HCT116 (cell line): Measurements from ENCODE around the gene IGDCC3. TPM values are rescaled to one million over a fixed set of nuclear protein-coding genes. Genes with fewer than 3 reads are reported as not detected.

Experiments used
- ATAC-seq: fragments of 200-7000 bp; cut with Tn5 transposase; 2 replicates; pipeline ENCODE4 v1.9.1; 2020; ENCODE audit warnings: mild to moderate bottlenecking, moderate library complexity
- BruUV-seq: library from RNA; stranded (reverse); fragments of 400-500 nt; replicated peaks from 2 replicates; lab custom pipeline; 2021; lab: Mats Ljungman, UMichigan
- CTCF ChIA-PET: fragments of 300-600 bp; sonication (Branson Sonifier 250); formaldehyde crosslinking; loops from one replicate; lab custom pipeline; 2021; ENCODE audit warnings: antibody characterized with exemption; lab: Charles Lee
- POLR2A ChIA-PET: fragments of 300-600, 350-600 bp; sonication (Branson Sonifier 250); formaldehyde crosslinking; loops from one replicate; lab custom pipeline; 2021; ENCODE audit warnings: antibody characterized with exemption; lab: Charles Lee
- RAD21 ChIA-PET, 2 experiments: fragments of 300-600 bp; sonication (Branson Sonifier 250); formaldehyde crosslinking; loops; one replicate each; lab custom pipeline; 2023; ENCODE audit warnings: low total read pairs in 2 of 2; ENCODE audit not compliant: uncharacterized antibody in 2 of 2, unreplicated experiment in 2 of 2, low non-redundant PET in 1 of 2; lab: Charles Lee
- DNase-seq: peaks from one replicate; pipeline ENCODE4 v3.0.0-alpha.2; 2010; ENCODE audit warnings: low read depth, low spot score
- H2AFZ ChIP-seq: fragments of 200-600 bp; shearing (Covaris generic), sonication (generic); 2 replicates; pipeline ENCODE4 v1.6.1; 2017; ENCODE audit warnings: low read depth, mixed run types, mixed read lengths, antibody characterized with exemption, low read length; ENCODE audit not compliant: poor library complexity, severe bottlenecking
- H3K27ac ChIP-seq: 2 replicates; pipeline ENCODE4 v1.5.1; 2012; ENCODE audit warnings: low read depth, low read length
- H3K27me3 ChIP-seq: fragments of 200-600 bp; sonication (generic); 2 replicates; pipeline ENCODE4 v1.6.1; 2016; ENCODE audit warnings: mixed run types, low read length, mixed read lengths; ENCODE audit not compliant: insufficient read depth
- H3K36me3 ChIP-seq, 2 experiments: fragments of 200-500 bp in 1 of 2; fragments of 200-600 bp in 1 of 2; sonication (Bioruptor generic) in 1 of 2; sonication (generic) in 1 of 2; 2 replicates each; pipeline versions ENCODE4 v1.5.1 to v1.6.1; 2014 to 2016; ENCODE audit warnings: low read length in 2 of 2, inconsistent platforms in 1 of 2, mixed read lengths in 1 of 2, mixed run types in 1 of 2; ENCODE audit not compliant: insufficient read depth in 2 of 2, control insufficient read depth in 1 of 2
- H3K4me1 ChIP-seq, 2 experiments: fragments of 200-600 bp in 1 of 2; sonication (generic) in 1 of 2; 2 replicates each; pipeline versions ENCODE4 v1.5.1 to v1.6.1; 2012 to 2017; ENCODE audit warnings: low read length in 2 of 2, inconsistent platforms in 1 of 2, mild to moderate bottlenecking in 1 of 2, mixed read lengths in 1 of 2, mixed run types in 1 of 2, moderate library complexity in 1 of 2; ENCODE audit not compliant: insufficient read depth in 2 of 2, control insufficient read depth in 1 of 2
- H3K4me2 ChIP-seq: fragments of 200-600 bp; sonication (generic); 2 replicates; pipeline ENCODE4 v1.6.1; 2017; ENCODE audit warnings: mixed run types, low read length, mixed read lengths
- H3K4me3 ChIP-seq, 2 experiments: fragments of 200-600 bp in 1 of 2; sonication (generic) in 1 of 2; replicated peaks in 1 of 2; 2 replicates each; pipeline ENCODE4 v1.5.1; 2011 to 2016; ENCODE audit warnings: low read length in 2 of 2, control low read depth in 1 of 2, low read depth in 1 of 2, mild to moderate bottlenecking in 1 of 2, mixed read lengths in 1 of 2, mixed run types in 1 of 2
- H3K79me2 ChIP-seq: fragments of 200-600 bp; sonication (generic); 2 replicates; pipeline ENCODE4 v1.6.1; 2017; ENCODE audit warnings: mild to moderate bottlenecking, mixed run types, low read length, moderate library complexity, mixed read lengths; ENCODE audit not compliant: insufficient read depth
- H3K9ac ChIP-seq: fragments of 200-600 bp; sonication (generic); 2 replicates; pipeline ENCODE4 v1.6.1; 2016; ENCODE audit warnings: low read length, mixed read lengths
- H3K9me2 ChIP-seq: fragments of 200-600 bp; sonication (generic), shearing (Covaris generic); 2 replicates; pipeline ENCODE4 v1.6.1; 2017; ENCODE audit warnings: mixed run types, mild to moderate bottlenecking, moderate library complexity; ENCODE audit not compliant: insufficient read depth
- H3K9me3 ChIP-seq, 2 experiments: fragments of 200-500 bp in 1 of 2; fragments of 200-600 bp in 1 of 2; sonication (Bioruptor generic) in 1 of 2; sonication (generic) in 1 of 2; 2 replicates each; pipeline ENCODE4 v1.6.1; 2014 to 2017; ENCODE audit warnings: low read length in 2 of 2, mixed read lengths in 2 of 2, inconsistent platforms in 1 of 2, low read depth in 1 of 2, mild to moderate bottlenecking in 1 of 2, mixed run types in 1 of 2, moderate library complexity in 1 of 2; ENCODE audit not compliant: control insufficient read depth in 1 of 2, insufficient read depth in 1 of 2
- H4K20me1 ChIP-seq: fragments of 200-600 bp; sonication (generic), shearing (Covaris generic); 2 replicates; pipeline ENCODE4 v1.6.1; 2017; ENCODE audit warnings: mixed run types, mild to moderate bottlenecking, moderate library complexity; ENCODE audit not compliant: insufficient read depth
- CEBPB ChIP-seq: IDR thresholded peaks from 2 replicates; pipeline ENCODE4 v1.6.1; 2012; ENCODE audit warnings: low read depth
- EGR1 ChIP-seq: IDR thresholded peaks from 2 replicates; pipeline ENCODE4 v1.6.1; 2012; ENCODE audit warnings: low read depth
- ELF1 ChIP-seq: IDR thresholded peaks from 2 replicates; pipeline ENCODE4 v1.6.1; 2012; ENCODE audit warnings: low read depth, borderline replicate concordance
- EZH2phosphoT487 ChIP-seq: fragments of 200-600 bp; IDR thresholded peaks from 2 replicates; pipeline ENCODE4 v1.6.1; 2018; ENCODE audit warnings: antibody characterized with exemption, borderline replicate concordance
- JUND ChIP-seq: IDR thresholded peaks from 2 replicates; pipeline ENCODE4 v1.6.1; 2012
- POLR2A ChIP-seq: IDR thresholded peaks from 2 replicates; pipeline ENCODE4 v1.7.0; 2011; ENCODE audit warnings: borderline replicate concordance; ENCODE audit not compliant: insufficient read depth, insufficient read length; ENCODE audit errors: extremely low read depth
- POLR2AphosphoS5 ChIP-seq: IDR thresholded peaks from 2 replicates; pipeline ENCODE4 v1.6.1; 2011; ENCODE audit warnings: mild to moderate bottlenecking, low read depth, low read length, moderate library complexity
- SIN3A ChIP-seq: IDR thresholded peaks from 2 replicates; pipeline ENCODE4 v1.6.1; 2012; ENCODE audit warnings: low read depth
- SP1 ChIP-seq: IDR thresholded peaks from 2 replicates; pipeline ENCODE4 v1.6.1; 2012; ENCODE audit warnings: low read depth
- SRF ChIP-seq: IDR thresholded peaks from 2 replicates; pipeline ENCODE4 v1.6.1; 2012; ENCODE audit warnings: low read depth
- TCF7L2 ChIP-seq: IDR thresholded peaks from 2 replicates; pipeline ENCODE4 v1.7.0; 2011; ENCODE audit warnings: borderline replicate concordance, inconsistent platforms; ENCODE audit not compliant: insufficient read depth, insufficient read length; ENCODE audit errors: extremely low read depth
- YY1 ChIP-seq: IDR thresholded peaks from 2 replicates; pipeline ENCODE4 v1.6.1; 2011; ENCODE audit warnings: low read length, low read depth, moderate library complexity, mild to moderate bottlenecking; ENCODE audit not compliant: insufficient replicate concordance; ENCODE audit errors: extremely low read depth
- ZFX ChIP-seq: fragments of 450-650 bp; IDR thresholded peaks from 2 replicates; pipeline ENCODE4 v1.6.1; 2017
- intact Hi-C: fragments of 100-400 bp; cut with micrococcal nuclease; formaldehyde crosslinking; loops from 2 replicates; pipeline ENCODE4 v1.10.0; 2022
- total RNA-seq: library from RNA; stranded (reverse); gene quantifications from one replicate; pipeline ENCODE4 v1.2.1, GENCODE V29; 2021; ENCODE audit not compliant: unreplicated experiment
- TF ChIP-seq, protein P1 (sequence below): IDR thresholded peaks from 2 replicates; pipeline ENCODE4 v1.6.1; 2011; ENCODE audit warnings: mild to moderate bottlenecking, low read length, moderate library complexity; ENCODE audit not compliant: insufficient replicate concordance; ENCODE audit errors: extremely low read depth
- TF ChIP-seq, protein P2 (sequence below), 3 experiments: fragments of 200-600 bp in 1 of 3; sonication (generic) in 1 of 3; IDR thresholded peaks in 2 of 3; conservative IDR thresholded peaks in 1 of 3; 2 replicates each; pipeline ENCODE4 v1.5.1; 2012 to 2017; ENCODE audit warnings: low read depth in 2 of 3, low read length in 2 of 3, antibody characterized with exemption in 1 of 3, borderline replicate concordance in 1 of 3, control low read depth in 1 of 3, mild to moderate bottlenecking in 1 of 3, mixed read lengths in 1 of 3, mixed run types in 1 of 3, moderate library complexity in 1 of 3; ENCODE audit not compliant: insufficient read depth in 1 of 3

Gene IGDCC3
- total RNA-seq, 1 experiment from 2014 or later = 0.44 TPM

DNA sequence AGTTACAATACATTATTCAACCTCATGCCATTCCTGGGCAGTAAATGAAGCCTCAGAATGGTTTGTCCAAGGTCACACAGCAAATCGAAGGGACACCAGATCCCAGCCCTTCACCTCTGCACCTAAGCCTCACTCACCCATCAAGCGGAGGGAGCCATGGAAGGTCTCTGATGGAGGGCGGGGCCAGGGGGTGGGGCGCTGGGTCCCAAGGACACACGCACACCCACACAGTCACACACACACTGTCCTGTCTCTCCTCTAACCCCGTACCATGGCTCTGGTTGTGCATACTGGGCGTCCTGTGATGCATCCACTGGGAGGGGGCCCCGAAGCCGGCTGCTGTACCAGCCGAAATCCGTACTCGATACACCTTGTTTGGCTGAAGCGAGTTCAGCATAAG lies 15.3 kb upstream of the IGDCC3 start:
- no TSS peak for BruUV-seq
- no peak for DNase-seq
- H3K9ac ChIP-seq = no peak overlapping the region
- RAD21 ChIA-PET = no interaction called here
- H2AFZ ChIP-seq = no peak overlapping the region
- intact Hi-C loops = no loop called here
- no peaks in the 10 kb centered on the region for H3K36me3 ChIP-seq
- no peak overlapping the region for H3K4me3 ChIP-seq
- H3K27ac ChIP-seq = no peak overlapping the region
- H3K9me3 ChIP-seq = no peaks in the 10 kb centered on the region
- CTCF ChIA-PET = no interaction called here
- H3K79me2 ChIP-seq = no peaks in the 10 kb centered on the region
- POLR2A ChIA-PET = interaction anchor here (0.6 kb wide), 1 partner anchor 125 kb away, joined by 3 read pairs; no protein-coding TSS in a partner anchor
- no peaks in the 10 kb centered on the region for H3K27me3 ChIP-seq
- TF ChIP-seq TCF7L2 = no peak
- TF ChIP-seq YY1 = no peak
- TF ChIP-seq, protein P1, sequence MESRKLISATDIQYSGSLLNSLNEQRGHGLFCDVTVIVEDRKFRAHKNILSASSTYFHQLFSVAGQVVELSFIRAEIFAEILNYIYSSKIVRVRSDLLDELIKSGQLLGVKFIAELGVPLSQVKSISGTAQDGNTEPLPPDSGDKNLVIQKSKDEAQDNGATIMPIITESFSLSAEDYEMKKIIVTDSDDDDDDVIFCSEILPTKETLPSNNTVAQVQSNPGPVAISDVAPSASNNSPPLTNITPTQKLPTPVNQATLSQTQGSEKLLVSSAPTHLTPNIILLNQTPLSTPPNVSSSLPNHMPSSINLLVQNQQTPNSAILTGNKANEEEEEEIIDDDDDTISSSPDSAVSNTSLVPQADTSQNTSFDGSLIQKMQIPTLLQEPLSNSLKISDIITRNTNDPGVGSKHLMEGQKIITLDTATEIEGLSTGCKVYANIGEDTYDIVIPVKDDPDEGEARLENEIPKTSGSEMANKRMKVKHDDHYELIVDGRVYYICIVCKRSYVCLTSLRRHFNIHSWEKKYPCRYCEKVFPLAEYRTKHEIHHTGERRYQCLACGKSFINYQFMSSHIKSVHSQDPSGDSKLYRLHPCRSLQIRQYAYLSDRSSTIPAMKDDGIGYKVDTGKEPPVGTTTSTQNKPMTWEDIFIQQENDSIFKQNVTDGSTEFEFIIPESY = no peak
- no peak for TF ChIP-seq SIN3A
- no peak for TF ChIP-seq SRF
- TF ChIP-seq, protein P2, sequence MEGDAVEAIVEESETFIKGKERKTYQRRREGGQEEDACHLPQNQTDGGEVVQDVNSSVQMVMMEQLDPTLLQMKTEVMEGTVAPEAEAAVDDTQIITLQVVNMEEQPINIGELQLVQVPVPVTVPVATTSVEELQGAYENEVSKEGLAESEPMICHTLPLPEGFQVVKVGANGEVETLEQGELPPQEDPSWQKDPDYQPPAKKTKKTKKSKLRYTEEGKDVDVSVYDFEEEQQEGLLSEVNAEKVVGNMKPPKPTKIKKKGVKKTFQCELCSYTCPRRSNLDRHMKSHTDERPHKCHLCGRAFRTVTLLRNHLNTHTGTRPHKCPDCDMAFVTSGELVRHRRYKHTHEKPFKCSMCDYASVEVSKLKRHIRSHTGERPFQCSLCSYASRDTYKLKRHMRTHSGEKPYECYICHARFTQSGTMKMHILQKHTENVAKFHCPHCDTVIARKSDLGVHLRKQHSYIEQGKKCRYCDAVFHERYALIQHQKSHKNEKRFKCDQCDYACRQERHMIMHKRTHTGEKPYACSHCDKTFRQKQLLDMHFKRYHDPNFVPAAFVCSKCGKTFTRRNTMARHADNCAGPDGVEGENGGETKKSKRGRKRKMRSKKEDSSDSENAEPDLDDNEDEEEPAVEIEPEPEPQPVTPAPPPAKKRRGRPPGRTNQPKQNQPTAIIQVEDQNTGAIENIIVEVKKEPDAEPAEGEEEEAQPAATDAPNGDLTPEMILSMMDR (IDR thresholded peaks at IDR 0.05 in 2 of 3, conservative IDR thresholded peaks at IDR 0.05 in 1 of 3; ENCODE audit: borderline replicate concordance in 1 of 3, insufficient read depth in 1 of 3, low read depth in 2 of 3, low read length in 2 of 3) = no peak
- TF ChIP-seq SP1 = no peak
- no peak for TF ChIP-seq EZH2phosphoT487
- TF ChIP-seq ZFX = no peak
- no peak for TF ChIP-seq POLR2A
- TF ChIP-seq EGR1 = no peak
- no peak for TF ChIP-seq CEBPB
- no peak for TF ChIP-seq JUND
- TF ChIP-seq ELF1 = no peak
- TF ChIP-seq POLR2AphosphoS5 = no peak
- no peaks in the 10 kb centered on the region for H3K4me1 ChIP-seq
- no peak overlapping the region for H3K4me2 ChIP-seq
- H4K20me1 ChIP-seq = no peaks in the 10 kb centered on the region
- H3K9me2 ChIP-seq = no peaks in the 10 kb centered on the region
- no peak for ATAC-seq
